ENCODE results near the gene NEK10. TPM values are rescaled to one million over a fixed set of nuclear protein-coding genes. Genes with fewer than 3 reads are reported as not detected.

Gene NEK10
- total and polyA plus RNA-seq, 2 donors (not counting 1 experiment from before 2014, with no cell fraction given): 0.49 to 0.55 TPM

DNA sequence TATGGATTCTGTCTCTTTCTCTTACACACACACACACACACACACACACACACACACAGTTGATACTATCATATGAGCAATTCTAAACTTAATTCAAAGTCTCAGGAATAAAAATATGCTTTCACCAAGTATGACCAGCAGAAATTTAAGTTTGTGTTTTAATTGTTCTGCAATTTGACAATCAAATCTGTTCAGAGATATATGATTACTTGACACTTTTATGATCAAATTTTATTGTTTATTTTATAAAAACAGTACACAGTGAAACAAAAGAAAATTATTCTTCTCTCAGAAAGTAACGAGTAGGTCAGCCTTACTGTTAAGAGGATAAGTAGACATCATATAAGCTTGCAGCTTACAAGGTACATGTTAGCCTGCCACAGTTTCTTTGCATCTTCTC is 114.3 kb downstream of the NEK10 start:
- POLR2A ChIA-PET: no interaction called here
- H3K9me3 Mint-ChIP-seq (ENCODE audit: insufficient read depth): peaks cover 2% of the 10 kb centered on the region
- CTCF ChIA-PET: no interaction called here
- H3K9ac ChIP-seq (ENCODE audit: low read length): no peak overlapping the region
- H4K20me1 ChIP-seq (ENCODE audit: control insufficient read depth, insufficient read depth, low read length, poor library complexity, severe bottlenecking): no peaks in the 10 kb centered on the region
- no peak overlapping the region for H3K4me3 Mint-ChIP-seq
- intact Hi-C loops (cut with micrococcal nuclease): no loop called here
- H3K9me3 ChIP-seq (ENCODE audit: control extremely low read depth in 1 of 3, control insufficient read depth in 2 of 3, insufficient read depth in 1 of 3, low read length in 2 of 3): no peaks in the 10 kb centered on the region
- no peak overlapping the region for H3K4me3 ChIP-seq (ENCODE audit: control extremely low read depth in 1 of 5, extremely low read depth in 1 of 5, insufficient read depth in 1 of 5, low read depth in 2 of 5, low read length in 4 of 5)
- no peak for TF ChIP-seq EZH2 (IDR thresholded peaks at IDR 0.05; ENCODE audit: borderline replicate concordance, insufficient read depth, low read depth, low read length, poor library complexity, severe bottlenecking)
- TF ChIP-seq, protein P1, sequence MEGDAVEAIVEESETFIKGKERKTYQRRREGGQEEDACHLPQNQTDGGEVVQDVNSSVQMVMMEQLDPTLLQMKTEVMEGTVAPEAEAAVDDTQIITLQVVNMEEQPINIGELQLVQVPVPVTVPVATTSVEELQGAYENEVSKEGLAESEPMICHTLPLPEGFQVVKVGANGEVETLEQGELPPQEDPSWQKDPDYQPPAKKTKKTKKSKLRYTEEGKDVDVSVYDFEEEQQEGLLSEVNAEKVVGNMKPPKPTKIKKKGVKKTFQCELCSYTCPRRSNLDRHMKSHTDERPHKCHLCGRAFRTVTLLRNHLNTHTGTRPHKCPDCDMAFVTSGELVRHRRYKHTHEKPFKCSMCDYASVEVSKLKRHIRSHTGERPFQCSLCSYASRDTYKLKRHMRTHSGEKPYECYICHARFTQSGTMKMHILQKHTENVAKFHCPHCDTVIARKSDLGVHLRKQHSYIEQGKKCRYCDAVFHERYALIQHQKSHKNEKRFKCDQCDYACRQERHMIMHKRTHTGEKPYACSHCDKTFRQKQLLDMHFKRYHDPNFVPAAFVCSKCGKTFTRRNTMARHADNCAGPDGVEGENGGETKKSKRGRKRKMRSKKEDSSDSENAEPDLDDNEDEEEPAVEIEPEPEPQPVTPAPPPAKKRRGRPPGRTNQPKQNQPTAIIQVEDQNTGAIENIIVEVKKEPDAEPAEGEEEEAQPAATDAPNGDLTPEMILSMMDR (IDR thresholded peaks at IDR 0.05): no peak
- no peak for DNase-seq
- no peak overlapping the region for H2AFZ ChIP-seq (ENCODE audit: insufficient read depth, low read depth, low read length, poor library complexity, severe bottlenecking)
- no CpG with 5 or more reads among the region's 1 CpG for WGBS (ENCODE audit: insufficient coverage)
- H3K4me1 ChIP-seq (ENCODE audit: control insufficient read depth in 2 of 2, insufficient read depth in 2 of 2, low read length in 2 of 2): no peaks in the 10 kb centered on the region
- no peak for ATAC-seq (ENCODE audit: low read depth)
- no peaks in the 10 kb centered on the region for H3K36me3 ChIP-seq (replicated peaks in 1 of 2; ENCODE audit: control extremely low read depth in 1 of 2, control insufficient read depth in 1 of 2, extremely low read depth in 1 of 2, insufficient read depth in 2 of 2, low read length in 1 of 2)
- no peaks in the 10 kb centered on the region for H3K27me3 ChIP-seq (replicated peaks in 1 of 4; ENCODE audit: control extremely low read depth in 1 of 4, control insufficient read depth in 3 of 4, insufficient read depth in 4 of 4, low read length in 3 of 4)
- H3K4me2 ChIP-seq (replicated peaks; ENCODE audit: low read depth, low read length, poor library complexity, severe bottlenecking): no peak overlapping the region
- peaks cover 9% of the 10 kb centered on the region for H3K27me3 Mint-ChIP-seq
- no peak overlapping the region for H3K27ac Mint-ChIP-seq
- no peak overlapping the region for H3K27ac ChIP-seq (ENCODE audit: low read length in 2 of 2)
- no peaks in the 10 kb centered on the region for H3K4me1 Mint-ChIP-seq
- H3K79me2 ChIP-seq (ENCODE audit: control insufficient read depth, insufficient read depth, low read length): no peaks in the 10 kb centered on the region

DNA sequence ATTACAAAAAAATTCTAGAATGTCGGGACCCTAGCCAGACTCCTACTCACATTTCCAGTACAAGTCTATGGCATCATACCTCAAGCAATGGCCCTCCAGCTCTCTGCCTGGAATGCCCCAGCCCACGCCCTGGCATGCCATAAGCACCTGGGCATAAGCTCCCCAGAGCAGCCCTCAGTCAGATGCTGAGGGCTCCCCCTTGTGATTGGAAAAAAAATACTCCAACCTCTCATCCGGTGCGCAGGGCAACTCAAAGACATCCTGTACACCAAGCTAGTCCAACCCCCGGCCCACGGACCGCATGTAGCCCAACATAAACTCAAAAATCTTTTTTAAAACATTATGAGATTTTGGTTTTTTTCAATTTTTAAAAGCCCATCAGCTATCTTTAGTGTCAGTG is 115.4 kb downstream of the NEK10 start:
- H4K20me1 ChIP-seq (ENCODE audit: control insufficient read depth, insufficient read depth, low read length, poor library complexity, severe bottlenecking): no peaks in the 10 kb centered on the region
- intact Hi-C loops (cut with micrococcal nuclease): no loop called here
- H3K27ac ChIP-seq (ENCODE audit: low read length in 2 of 2): no peak overlapping the region
- Mint-ChIP-seq H3K27ac (no peak overlapping the region), H3K9me3 (ENCODE audit: insufficient read depth) (no peaks in the 10 kb centered on the region), H3K27me3 (peaks cover 13% of the 10 kb centered on the region), H3K4me1 (no peaks in the 10 kb centered on the region), H3K4me3 (no peak overlapping the region)
- no peaks in the 10 kb centered on the region for H3K27me3 ChIP-seq (replicated peaks in 1 of 4; ENCODE audit: control extremely low read depth in 1 of 4, control insufficient read depth in 3 of 4, insufficient read depth in 4 of 4, low read length in 3 of 4)
- H2AFZ ChIP-seq (ENCODE audit: insufficient read depth, low read depth, low read length, poor library complexity, severe bottlenecking): no peak overlapping the region
- H3K9ac ChIP-seq (ENCODE audit: low read length): no peak overlapping the region
- no peak for TF ChIP-seq EZH2 (IDR thresholded peaks at IDR 0.05; ENCODE audit: borderline replicate concordance, insufficient read depth, low read depth, low read length, poor library complexity, severe bottlenecking)
- TF ChIP-seq, protein P1 (IDR thresholded peaks at IDR 0.05): no peak
- no peaks in the 10 kb centered on the region for H3K9me3 ChIP-seq (ENCODE audit: control extremely low read depth in 1 of 3, control insufficient read depth in 2 of 3, insufficient read depth in 1 of 3, low read length in 2 of 3)
- CTCF ChIA-PET: interaction anchor here (0.6 kb wide), 1 partner anchor 1609 kb away, joined by 3 read pairs; no protein-coding TSS in a partner anchor
- H3K79me2 ChIP-seq (ENCODE audit: control insufficient read depth, insufficient read depth, low read length): no peaks in the 10 kb centered on the region
- no peaks in the 10 kb centered on the region for H3K4me1 ChIP-seq (ENCODE audit: control insufficient read depth in 2 of 2, insufficient read depth in 2 of 2, low read length in 2 of 2)
- H3K4me2 ChIP-seq (replicated peaks; ENCODE audit: low read depth, low read length, poor library complexity, severe bottlenecking): no peak overlapping the region
- no peak overlapping the region for H3K4me3 ChIP-seq (ENCODE audit: control extremely low read depth in 1 of 5, extremely low read depth in 1 of 5, insufficient read depth in 1 of 5, low read depth in 2 of 5, low read length in 4 of 5)
- DNase-seq: no peak
- 47% methylated on average over 2 of the region's 7 CpGs for WGBS (ENCODE audit: insufficient coverage)
- no peak for ATAC-seq (ENCODE audit: low read depth)
- H3K36me3 ChIP-seq (replicated peaks in 1 of 2; ENCODE audit: control extremely low read depth in 1 of 2, control insufficient read depth in 1 of 2, extremely low read depth in 1 of 2, insufficient read depth in 2 of 2, low read length in 1 of 2): no peaks in the 10 kb centered on the region
- POLR2A ChIA-PET: no interaction called here

Measured in B cell (primary cell).